GM12878 (cell line): ENCODE data around the gene PLPP7. TPM values are rescaled to one million over a fixed set of nuclear protein-coding genes. Genes with fewer than 3 reads are reported as not detected.

Experiments
- ATAC-seq: fragments of 200-7000 bp; cut with Tn5 transposase; 3 replicates; pipeline ENCODE4 v1.9.1; 2020; ENCODE audit warnings: mild to moderate bottlenecking, moderate library complexity
- BruUV-seq: library from RNA; stranded (reverse); fragments of 400-500 nt; replicated peaks from 2 replicates; lab custom pipeline; 2021; lab: Mats Ljungman, UMichigan
- CTCF ChIA-PET: fragments of 300-600 bp; sonication (Branson Sonifier 250); formaldehyde crosslinking; extraction: SDS; loops from one replicate; lab custom pipeline; 2021; ENCODE audit warnings: inconsistent platforms; lab: Yijun Ruan, JAX
- POLR2A ChIA-PET: fragments of 350-600 bp; formaldehyde crosslinking; extraction: SDS; loops from one replicate; lab custom pipeline; 2021; ENCODE audit warnings: inconsistent platforms; lab: Charles Lee
- RAD21 ChIA-PET: fragments of 300-600 bp; sonication (Branson Sonifier 250); formaldehyde crosslinking; loops from one replicate; lab custom pipeline; 2023; ENCODE audit warnings: antibody characterized with exemption; ENCODE audit not compliant: unreplicated experiment; lab: Charles Lee
- SMC1A ChIA-PET: fragments of 300-600 bp; sonication (Branson Sonifier 250); formaldehyde crosslinking; loops from one replicate; lab custom pipeline; 2023; ENCODE audit not compliant: unreplicated experiment, uncharacterized antibody; lab: Charles Lee
- DNase-seq: peaks from one replicate; pipeline ENCODE4 v3.0.0-alpha.2; 2011; ENCODE audit warnings: low read depth, low spot score
- FAIRE-seq: peaks from 3 replicates; lab custom pipeline; 2011; peaks lifted over from hg19 to GRCh38; lab: Jason Lieb, UNC
- H2AFZ ChIP-seq: 2 replicates; pipeline ENCODE4 v1.6.0; 2011; ENCODE audit warnings: low read depth, low read length, control low read depth; ENCODE audit not compliant: control insufficient read depth
- H3K27ac ChIP-seq: 2 replicates; pipeline ENCODE4 v1.5.1; 2011; ENCODE audit warnings: control low read depth; ENCODE audit not compliant: control insufficient read depth, insufficient read depth
- H3K27me3 ChIP-seq, 2 experiments: replicated peaks in 1 of 2; 2 replicates each; pipeline versions ENCODE4 v1.6.0 to v1.6.1; 2011; ENCODE audit warnings: low read length in 1 of 2; ENCODE audit not compliant: control insufficient read depth in 2 of 2, insufficient read depth in 2 of 2
- H3K36me3 ChIP-seq, 2 experiments: 2 replicates each; pipeline ENCODE4 v1.5.1; 2011; ENCODE audit warnings: low read length in 1 of 2; ENCODE audit not compliant: control insufficient read depth in 2 of 2, insufficient read depth in 2 of 2
- H3K4me1 ChIP-seq: 2 replicates; pipeline ENCODE4 v1.6.1; 2011; ENCODE audit warnings: mild to moderate bottlenecking, low read length, moderate library complexity, mixed read lengths; ENCODE audit not compliant: control insufficient read depth, insufficient read depth
- H3K4me2 ChIP-seq: 2 replicates; pipeline ENCODE4 v1.6.0; 2011; ENCODE audit warnings: control low read depth; ENCODE audit not compliant: control insufficient read depth, insufficient read depth
- H3K4me3 ChIP-seq: fragments of 200-600 bp; sonication (generic); 2 replicates; pipeline ENCODE4 v1.5.1; 2016
- H3K79me2 ChIP-seq: 2 replicates; pipeline ENCODE4 v1.6.0; 2011; ENCODE audit warnings: low read length; ENCODE audit not compliant: control insufficient read depth, insufficient read depth
- H3K9ac ChIP-seq: 2 replicates; pipeline ENCODE4 v1.8.0; 2011; ENCODE audit warnings: low read length, control low read depth, mixed read lengths; ENCODE audit not compliant: control insufficient read depth, insufficient read depth
- H3K9me3 ChIP-seq: replicated peaks from 3 replicates; pipeline ENCODE4 v1.5.1; 2011; ENCODE audit warnings: mild to moderate bottlenecking, low read length; ENCODE audit not compliant: control insufficient read depth, insufficient read depth
- H4K20me1 ChIP-seq: 2 replicates; pipeline ENCODE4 v1.6.0; 2011; ENCODE audit not compliant: control insufficient read depth, insufficient read depth
- E2F8 ChIP-seq: fragments of 450-650 bp; IDR thresholded peaks from 2 replicates; pipeline ENCODE4 v1.6.1; 2018; ENCODE audit warnings: mild to moderate bottlenecking, low read depth, moderate library complexity; ENCODE audit not compliant: partially characterized antibody
- IRF3 ChIP-seq: fragments of 450-650 bp; IDR thresholded peaks from 2 replicates; pipeline ENCODE4 v1.6.1; 2014; ENCODE audit warnings: mild to moderate bottlenecking
- KLF5 ChIP-seq: fragments of 450-650 bp; IDR thresholded peaks from 2 replicates; pipeline ENCODE4 v1.6.1; 2014; ENCODE audit warnings: mild to moderate bottlenecking; ENCODE audit not compliant: partially characterized antibody
- NFYA ChIP-seq: IDR thresholded peaks from 2 replicates; pipeline ENCODE4 v1.6.1; 2011; ENCODE audit warnings: low read depth, mild to moderate bottlenecking, low read length, improper control_type of control experiment, borderline replicate concordance
- NR2C1 ChIP-seq: fragments of 450-650 bp; IDR thresholded peaks from 2 replicates; pipeline ENCODE4 v1.6.1; 2017; ENCODE audit warnings: antibody characterized with exemption, mild to moderate bottlenecking, moderate library complexity
- NRF1 ChIP-seq: conservative IDR thresholded peaks from 2 replicates; pipeline ENCODE4 v1.6.1; 2011; ENCODE audit warnings: mild to moderate bottlenecking, low read depth, low read length, improper control_type of control experiment
- POLR2A ChIP-seq: IDR thresholded peaks from 2 replicates; pipeline ENCODE4 v1.6.1; 2011; ENCODE audit warnings: low read depth, mild to moderate bottlenecking, low read length
- SIN3A ChIP-seq: IDR thresholded peaks from 2 replicates; pipeline ENCODE4 v1.6.1; 2012; ENCODE audit warnings: low read depth, low read length, improper control_type of control experiment
- TCF3 ChIP-seq: IDR thresholded peaks from 2 replicates; pipeline ENCODE4 v1.6.1; 2012; ENCODE audit warnings: low read depth, mild to moderate bottlenecking, low read length, borderline replicate concordance; ENCODE audit not compliant: insufficient read depth
- TCF7 ChIP-seq: IDR thresholded peaks from 2 replicates; pipeline ENCODE4 v1.6.1; 2014; ENCODE audit warnings: antibody characterized with exemption, borderline replicate concordance
- WGBS: methylation state at CpG from one replicate; pipeline ENCODE4 v1.1.6; 2016; ENCODE audit warnings: low lambda C conversion rate; ENCODE audit not compliant: insufficient replicate concordance, insufficient coverage; ENCODE audit errors: missing lambda C conversion rate; 5-methylcytosine and 5-hydroxymethylcytosine counted together
- in situ Hi-C: fragments of 300-500 bp; cut with MboI; formaldehyde crosslinking; loops from 9 replicates; pipeline ENCODE4 v1.14.3; 2018; ENCODE audit warnings: mixed read lengths
- intact Hi-C: fragments of 100-400 bp; cut with micrococcal nuclease; formaldehyde crosslinking; loops from one replicate; pipeline ENCODE4 v1.14.2; 2022; ENCODE audit not compliant: unreplicated experiment
- polyA plus RNA-seq, 11 experiments: library from polyadenylated mRNA; depleted of rRNA in 4 of 11; unstranded in 6 of 11; stranded (reverse) in 5 of 11; fragments of >200 nt; fragmentation: Nextera tagmentation in 4 of 11; fragmentation: Illumina TruSeq in 1 of 11; extraction: Ambion mirVana in 4 of 11; extraction: Trizol in 1 of 11; gene quantifications; 1 replicate in 1 of 11; 2 replicates in 10 of 11; pipeline versions ENCODE4 v1.2.1 to v1.2.3, GENCODE V29; 2011 to 2016; ENCODE audit warnings: inconsistent platforms in 2 of 11, missing spikeins in 2 of 11, low read depth in 1 of 11
- total RNA-seq, 4 experiments: library from RNA; depleted of rRNA in 3 of 4; stranded (reverse); fragments of >200 nt in 3 of 4; fragmentation: Illumina TruSeq in 1 of 4; extraction: Trizol in 1 of 4; gene quantifications; 2 replicates each; pipeline versions ENCODE4 v1.2.1 to v1.2.3, GENCODE V29; 2013 to 2021
- TF ChIP-seq, protein P1 (sequence below): fragments of 450-650 bp; IDR thresholded peaks from 2 replicates; pipeline ENCODE4 v1.6.1; 2016; ENCODE audit warnings: mild to moderate bottlenecking, moderate library complexity, borderline replicate concordance

PLPP7 gene
- total and polyA plus RNA-seq, 10 of the 15 experiments (the other 5 are each of a cell fraction or from before 2014, with no cell fraction given) = 0.05 to 1.0 (median 0.40) TPM; not detected in 3

- Histone ChIP-seq H3K27ac (no peak overlapping the region), H3K9me3 (no peaks in the 10 kb centered on the region), H3K79me2 (peaks cover 21% of the 10 kb centered on the region), H3K4me3 (no peak overlapping the region), H3K9ac (no peak overlapping the region), H4K20me1 (no peaks in the 10 kb centered on the region), H2AFZ (no peak overlapping the region), H3K4me1 (peaks cover 42% of the 10 kb centered on the region), H3K36me3 (peaks cover 20 to 31% of the 10 kb centered on the region in 2 experiments), H3K27me3 (no peaks in the 10 kb centered on the region), H3K4me2 (no peak overlapping the region)
- ChIA-PET CTCF (interaction anchor here (0.7 to 11.0 kb wide), 2 partner anchors 13 to 382 kb away, joined by 3 to 151 read pairs; partner anchors contain the start of gene FAM78A), RAD21 (interaction anchor here (9.6 kb wide), 1 partner anchor 12 kb away, joined by 181 read pairs; the partner anchor contains the start of gene FAM78A), POLR2A (interaction anchor here (13.4 kb wide), 1 partner anchor 12 kb away, joined by 267 read pairs; the partner anchor contains the start of gene FAM78A), SMC1A (no interaction called here)
- BruUV-seq = no TSS peak
- 92% methylated on average over 12 of the region's 12 CpGs for WGBS
- intact Hi-C loops = no loop called here
- in situ Hi-C loops = loop anchor here (25.0 kb wide), 2 partner anchors 1422 to 1878 kb away; partner anchors contain the start of genes C9orf78 and USP20
- no peak for ATAC-seq
- TF ChIP-seq TCF3 = no peak
- no peak for TF ChIP-seq NFYA
- no peak for TF ChIP-seq E2F8
- TF ChIP-seq NRF1 = no peak
- TF ChIP-seq KLF5 = no peak
- no peak for TF ChIP-seq POLR2A
- TF ChIP-seq SIN3A = no peak
- TF ChIP-seq TCF7 = no peak
- TF ChIP-seq, protein P1, sequence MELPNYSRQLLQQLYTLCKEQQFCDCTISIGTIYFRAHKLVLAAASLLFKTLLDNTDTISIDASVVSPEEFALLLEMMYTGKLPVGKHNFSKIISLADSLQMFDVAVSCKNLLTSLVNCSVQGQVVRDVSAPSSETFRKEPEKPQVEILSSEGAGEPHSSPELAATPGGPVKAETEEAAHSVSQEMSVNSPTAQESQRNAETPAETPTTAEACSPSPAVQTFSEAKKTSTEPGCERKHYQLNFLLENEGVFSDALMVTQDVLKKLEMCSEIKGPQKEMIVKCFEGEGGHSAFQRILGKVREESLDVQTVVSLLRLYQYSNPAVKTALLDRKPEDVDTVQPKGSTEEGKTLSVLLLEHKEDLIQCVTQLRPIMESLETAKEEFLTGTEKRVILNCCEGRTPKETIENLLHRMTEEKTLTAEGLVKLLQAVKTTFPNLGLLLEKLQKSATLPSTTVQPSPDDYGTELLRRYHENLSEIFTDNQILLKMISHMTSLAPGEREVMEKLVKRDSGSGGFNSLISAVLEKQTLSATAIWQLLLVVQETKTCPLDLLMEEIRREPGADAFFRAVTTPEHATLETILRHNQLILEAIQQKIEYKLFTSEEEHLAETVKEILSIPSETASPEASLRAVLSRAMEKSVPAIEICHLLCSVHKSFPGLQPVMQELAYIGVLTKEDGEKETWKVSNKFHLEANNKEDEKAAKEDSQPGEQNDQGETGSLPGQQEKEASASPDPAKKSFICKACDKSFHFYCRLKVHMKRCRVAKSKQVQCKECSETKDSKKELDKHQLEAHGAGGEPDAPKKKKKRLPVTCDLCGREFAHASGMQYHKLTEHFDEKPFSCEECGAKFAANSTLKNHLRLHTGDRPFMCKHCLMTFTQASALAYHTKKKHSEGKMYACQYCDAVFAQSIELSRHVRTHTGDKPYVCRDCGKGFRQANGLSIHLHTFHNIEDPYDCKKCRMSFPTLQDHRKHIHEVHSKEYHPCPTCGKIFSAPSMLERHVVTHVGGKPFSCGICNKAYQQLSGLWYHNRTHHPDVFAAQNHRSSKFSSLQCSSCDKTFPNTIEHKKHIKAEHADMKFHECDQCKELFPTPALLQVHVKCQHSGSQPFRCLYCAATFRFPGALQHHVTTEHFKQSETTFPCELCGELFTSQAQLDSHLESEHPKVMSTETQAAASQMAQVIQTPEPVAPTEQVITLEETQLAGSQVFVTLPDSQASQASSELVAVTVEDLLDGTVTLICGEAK = no peak
- no peak for TF ChIP-seq IRF3
- TF ChIP-seq NR2C1 = no peak
- no peak for FAIRE-seq
- DNase-seq = no peak
These were observed 30.1 kb upstream of the PLPP7 start for GRCh38 chr9:131259432-131259898.
